H1 (cell line): Measurements from ENCODE around the gene NRM. TPM values are rescaled to one million over a fixed set of nuclear protein-coding genes. Genes with fewer than 3 reads are reported as not detected.

ENCODE experiments used
- CTCF ChIA-PET: fragments of 300-600 bp; sonication (Branson Sonifier 250); formaldehyde crosslinking; loops from one replicate; lab custom pipeline; 2021; ENCODE audit not compliant: partially characterized antibody; lab: Charles Lee
- POLR2A ChIA-PET: fragments of 300-600 bp; sonication (Branson Sonifier 250); formaldehyde crosslinking; loops from one replicate; lab custom pipeline; 2021; ENCODE audit warnings: inconsistent platforms; ENCODE audit not compliant: partially characterized antibody; lab: Charles Lee
- DNase-seq, 2 experiments: peaks; one replicate each; pipeline versions ENCODE4 v3.0.0 to v3.0.0-alpha.2; 2010 to 2022; ENCODE audit warnings: low spot score in 2 of 2, low read depth in 1 of 2, mixed read lengths in 1 of 2
- FAIRE-seq: peaks from 2 replicates; lab custom pipeline; 2011; peaks lifted over from hg19 to GRCh38; lab: Jason Lieb, UNC
- H2AFZ ChIP-seq: 2 replicates; pipeline ENCODE4 v1.8.1; 2012; ENCODE audit warnings: low read length, inconsistent platforms
- H2AK5ac ChIP-seq: 2 replicates; pipeline ENCODE4 v1.6.1; 2013; ENCODE audit warnings: low read depth, low read length
- H2BK120ac ChIP-seq: replicated peaks from 2 replicates; pipeline ENCODE3; 2013; ENCODE audit warnings: low read depth, low read length, inconsistent platforms
- H2BK12ac ChIP-seq: 2 replicates; pipeline ENCODE4 v1.6.1; 2013; ENCODE audit warnings: low read depth, low read length
- H2BK15ac ChIP-seq: 2 replicates; pipeline ENCODE4 v1.6.1; 2013; ENCODE audit warnings: low read length
- H2BK20ac ChIP-seq: 2 replicates; pipeline ENCODE4 v1.6.1; 2013; ENCODE audit warnings: low read length
- H2BK5ac ChIP-seq: 2 replicates; pipeline ENCODE4 v1.6.1; 2013; ENCODE audit warnings: low read depth, low read length
- H3K14ac ChIP-seq: 2 replicates; pipeline ENCODE4 v1.6.1; 2013; ENCODE audit warnings: inconsistent platforms; ENCODE audit not compliant: insufficient read length
- H3K18ac ChIP-seq: 2 replicates; pipeline ENCODE4 v1.6.1; 2013; ENCODE audit warnings: low read length; ENCODE audit errors: extremely low read depth
- H3K23ac ChIP-seq: 2 replicates; pipeline ENCODE4 v1.6.1; 2013; ENCODE audit warnings: inconsistent platforms; ENCODE audit not compliant: insufficient read length
- H3K23me2 ChIP-seq: 2 replicates; pipeline ENCODE4 v1.6.1; 2013; ENCODE audit warnings: low read depth, low read length
- H3K27ac ChIP-seq: 2 replicates; pipeline ENCODE4 v1.6.1; 2011; ENCODE audit warnings: low read depth, low read length, inconsistent platforms
- H3K27me3 ChIP-seq, 4 experiments: replicated peaks in 1 of 4; 1 replicate in 1 of 4; 2 replicates in 3 of 4; pipeline versions ENCODE4 v1.6.1 to v1.8.1; 2011 to 2013; ENCODE audit warnings: low read length in 3 of 4, mild to moderate bottlenecking in 3 of 4, inconsistent platforms in 2 of 4, mixed read lengths in 2 of 4, moderate library complexity in 1 of 4; ENCODE audit not compliant: control insufficient read depth in 3 of 4, insufficient read depth in 3 of 4; ENCODE audit errors: extremely low read depth in 1 of 4
- H3K36me3 ChIP-seq, 4 experiments: 2 replicates each; pipeline versions ENCODE4 v1.6.1 to v1.8.1; 2011 to 2013; ENCODE audit warnings: mild to moderate bottlenecking in 4 of 4, low read length in 3 of 4, moderate library complexity in 2 of 4, control low read depth in 1 of 4, inconsistent platforms in 1 of 4; ENCODE audit not compliant: insufficient read depth in 4 of 4, control insufficient read depth in 2 of 4
- H3K4ac ChIP-seq: replicated peaks from 2 replicates; pipeline ENCODE3; 2013; ENCODE audit warnings: low read length, low read depth, mixed read lengths, inconsistent platforms; ENCODE audit not compliant: insufficient read length
- H3K4me1 ChIP-seq, 4 experiments: replicated peaks in 1 of 4; 1 replicate in 1 of 4; 2 replicates in 3 of 4; pipeline versions ENCODE4 v1.6.1 to v1.8.1; 2011 to 2013; ENCODE audit warnings: low read length in 3 of 4, inconsistent platforms in 2 of 4, mixed read lengths in 1 of 4; ENCODE audit not compliant: insufficient read depth in 4 of 4, control insufficient read depth in 3 of 4
- H3K4me2 ChIP-seq, 2 experiments: 2 replicates each; pipeline versions ENCODE4 v1.6.1 to v1.8.1; 2011 to 2013; ENCODE audit warnings: low read depth in 2 of 2, low read length in 2 of 2, control low read depth in 1 of 2, inconsistent platforms in 1 of 2, mild to moderate bottlenecking in 1 of 2; ENCODE audit not compliant: insufficient read depth in 1 of 2
- H3K4me3 ChIP-seq, 4 experiments: fragments of 200-600, 300-600 bp in 1 of 4; sonication (generic), shearing (Covaris generic), sonication (Bioruptor Twin) in 1 of 4; 2 replicates each; pipeline versions ENCODE4 v1.5.1 to v1.8.1; 2011 to 2016; ENCODE audit warnings: low read length in 4 of 4, low read depth in 3 of 4, control low read depth in 2 of 4, inconsistent platforms in 2 of 4, mild to moderate bottlenecking in 2 of 4, mixed read lengths in 1 of 4, moderate library complexity in 1 of 4; ENCODE audit not compliant: insufficient read depth in 2 of 4; ENCODE audit errors: extremely low read depth in 1 of 4
- H3K56ac ChIP-seq: replicated peaks from 2 replicates; pipeline ENCODE3; 2013; ENCODE audit warnings: low read depth, mild to moderate bottlenecking, mixed read lengths, low read length, inconsistent platforms; ENCODE audit not compliant: insufficient read length
- H3K79me1 ChIP-seq: 2 replicates; pipeline ENCODE4 v1.6.1; 2013; ENCODE audit warnings: low read depth, low read length, control low read depth
- H3K79me2 ChIP-seq, 2 experiments: 2 replicates each; pipeline versions ENCODE4 v1.6.1 to v1.8.1; 2012 to 2013; ENCODE audit warnings: low read length in 2 of 2, mild to moderate bottlenecking in 2 of 2, inconsistent platforms in 1 of 2; ENCODE audit not compliant: insufficient read depth in 2 of 2, control insufficient read depth in 1 of 2
- H3K9ac ChIP-seq, 4 experiments: replicated peaks in 1 of 4; 1 replicate in 1 of 4; 2 replicates in 3 of 4; pipeline versions ENCODE4 v1.6.1 to v1.8.1; 2011 to 2013; ENCODE audit warnings: low read depth in 3 of 4, low read length in 3 of 4, control low read depth in 2 of 4, mild to moderate bottlenecking in 2 of 4, moderate library complexity in 2 of 4, inconsistent platforms in 1 of 4; ENCODE audit errors: extremely low read depth in 1 of 4
- H3K9me3 ChIP-seq, 2 experiments: 2 replicates each; pipeline versions ENCODE4 v1.6.1 to v1.8.1; 2012 to 2013; ENCODE audit warnings: mild to moderate bottlenecking in 2 of 2, moderate library complexity in 2 of 2, control low read depth in 1 of 2, inconsistent platforms in 1 of 2, low read depth in 1 of 2, low read length in 1 of 2, mixed read lengths in 1 of 2; ENCODE audit not compliant: insufficient read depth in 2 of 2
- H4K20me1 ChIP-seq, 2 experiments: replicated peaks in 1 of 2; 2 replicates each; pipeline versions ENCODE3 to v1.8.1; 2011 to 2013; ENCODE audit warnings: inconsistent platforms in 2 of 2, low read length in 2 of 2, mild to moderate bottlenecking in 1 of 2; ENCODE audit not compliant: insufficient read depth in 2 of 2, control insufficient read depth in 1 of 2
- H4K5ac ChIP-seq: 2 replicates; pipeline ENCODE4 v1.6.1; 2013; ENCODE audit warnings: low read length, low read depth, mixed read lengths, inconsistent platforms; ENCODE audit not compliant: insufficient read length
- H4K8ac ChIP-seq: 2 replicates; pipeline ENCODE4 v1.8.0; 2013; ENCODE audit warnings: mild to moderate bottlenecking, moderate library complexity, low read length, inconsistent platforms; ENCODE audit not compliant: insufficient read depth; ENCODE audit errors: extremely low read depth
- H4K91ac ChIP-seq: replicated peaks from 2 replicates; pipeline ENCODE3; 2013; ENCODE audit warnings: low read length, mixed read lengths, inconsistent platforms; ENCODE audit not compliant: insufficient read length
- CHD1 ChIP-seq: IDR thresholded peaks from 2 replicates; pipeline ENCODE4 v1.6.1; 2012; ENCODE audit warnings: low read depth, low read length, improper control_type of control experiment
- GABPA ChIP-seq: IDR thresholded peaks from 2 replicates; pipeline ENCODE4 v1.6.1; 2011; ENCODE audit warnings: mild to moderate bottlenecking, low read length, moderate library complexity, borderline replicate concordance; ENCODE audit not compliant: insufficient read depth
- GTF2F1 ChIP-seq: IDR thresholded peaks from 2 replicates; pipeline ENCODE4 v1.6.1; 2012; ENCODE audit warnings: low read depth, low read length, improper control_type of control experiment, borderline replicate concordance
- NRF1 ChIP-seq: IDR thresholded peaks from 2 replicates; pipeline ENCODE4 v1.6.1; 2011; ENCODE audit warnings: mild to moderate bottlenecking, low read depth, low read length, improper control_type of control experiment
- RAD21 ChIP-seq, 2 experiments: IDR thresholded peaks in 1 of 2; conservative IDR thresholded peaks in 1 of 2; 2 replicates each; pipeline ENCODE4 v1.6.1; 2011; ENCODE audit warnings: low read depth in 2 of 2, low read length in 2 of 2, improper control_type of control experiment in 1 of 2, inconsistent platforms in 1 of 2, mild to moderate bottlenecking in 1 of 2, moderate library complexity in 1 of 2
- RBBP5 ChIP-seq: IDR thresholded peaks from 2 replicates; pipeline ENCODE4 v1.7.1; 2012; ENCODE audit warnings: low read depth, mild to moderate bottlenecking, inconsistent platforms, low read length, moderate library complexity, borderline replicate concordance
- SIRT6 ChIP-seq: IDR thresholded peaks from one replicate; pipeline ENCODE4 v1.7.1; 2012; ENCODE audit warnings: low read length, inconsistent platforms
- TAF1 ChIP-seq: IDR thresholded peaks from 2 replicates; pipeline ENCODE4 v1.6.1; 2011; ENCODE audit warnings: mild to moderate bottlenecking, low read depth, low read length
- TAF7 ChIP-seq: optimal IDR thresholded peaks from 2 replicates; pipeline ENCODE3; 2011; ENCODE audit warnings: low read depth, mild to moderate bottlenecking, inconsistent platforms, low read length, moderate library complexity, borderline replicate concordance
- TEAD4 ChIP-seq: IDR thresholded peaks from 2 replicates; pipeline ENCODE4 v1.6.1; 2012; ENCODE audit warnings: low read depth, low read length, inconsistent platforms, mixed read lengths
- WGBS, 2 experiments: shearing (Covaris generic) in 1 of 2; methylation state at CpG; one replicate each; pipeline versions ENCODE4 v1.1.6 to v1.1.7; 2013 to 2015; ENCODE audit warnings: low lambda C conversion rate in 2 of 2, mixed read lengths in 2 of 2, inconsistent platforms in 1 of 2, low coverage in 1 of 2, missing lambda C conversion rate in 1 of 2; ENCODE audit not compliant: insufficient replicate concordance in 2 of 2, insufficient coverage in 1 of 2, insufficient read length in 1 of 2; ENCODE audit errors: extremely low coverage in 1 of 2, missing lambda C conversion rate in 1 of 2; 5-methylcytosine and 5-hydroxymethylcytosine counted together
- polyA plus RNA-seq, 7 experiments: library from polyadenylated mRNA; depleted of rRNA in 3 of 7; stranded (reverse) in 5 of 7; unstranded in 2 of 7; fragments of >200 nt in 5 of 7; fragments of 200-250 nt in 2 of 7; gene quantifications; 1 replicate in 5 of 7; 2 replicates in 1 of 7; 4 replicates in 1 of 7; pipeline versions ENCODE4 v1.2.1 to v1.2.3, GENCODE V29; 2011 to 2013; ENCODE audit warnings: missing spikeins in 2 of 7, mixed read lengths in 2 of 7
- total RNA-seq: library from RNA; stranded (reverse); fragmentation: NEBNext Ultra II Directional; extraction: Animal tissue kit (Norgen Biotek cat#: 25700); gene quantifications from 2 replicates; pipeline ENCODE4 v1.2.1, GENCODE V29; 2021

The NRM gene
- total and polyA plus RNA-seq, 2 of the 8 experiments (the other 6 are each of a cell fraction or from before 2014, with no cell fraction given): 27.3 to 50.4 TPM

- peak within 1 kb of the TSS; percentile 55 for H2BK120ac ChIP-seq
- H2AFZ ChIP-seq: no peak within 1 kb of the TSS; the same call in 1 of the 2 replicates
- no peak within 1 kb of the TSS; the same call in 1 of the 2 replicates for H2BK15ac ChIP-seq
- H3K27ac ChIP-seq: peak within 1 kb of the TSS; percentile 94
- no peaks in the 10 kb centered on the region for H3K9me3 ChIP-seq
- peak within 1 kb of the TSS; percentile 53 to 94 (median 84) for H3K9ac ChIP-seq
- peaks cover 20 to 34% (median 26%) of the 10 kb centered on the region in 4 experiments for H3K36me3 ChIP-seq
- DNase-seq (peak; percentile 92 to 99), FAIRE-seq (peak; percentile 68)
- 0 out of 2 replicates have a peak within 1 kb of the TSS, but pooled peaks have one; percentile 57 for H2AK5ac ChIP-seq
- peaks cover 3% of the 10 kb centered on the region; the same call in 1 of the 2 replicates for H3K79me1 ChIP-seq
- H3K4ac ChIP-seq: peak within 1 kb of the TSS; percentile 24
- ChIA-PET CTCF (interaction anchor here (0.8 to 8.2 kb wide), 10 partner anchors 12 to 325 kb away, joined by 3 to 61 read pairs (median 4); partner anchors contain the start of genes DHX16 and NRM), POLR2A (interaction anchor here (0.7 to 35.9 kb wide), 20 partner anchors 9 to 168 kb away, joined by 3 to 732 read pairs (median 4); partner anchors contain the start of genes ATAT1, C6orf136, DDR1 and DHX16)
- no peak within 1 kb of the TSS for H3K23ac ChIP-seq
- peak within 1 kb of the TSS; percentile 92 for H3K56ac ChIP-seq
- H4K5ac ChIP-seq: peak within 1 kb of the TSS; percentile 92
- H3K4me2 ChIP-seq: peak within 1 kb of the TSS; percentile 79
- peak within 1 kb of the TSS; percentile 97 for H2BK5ac ChIP-seq
- peaks cover 0 to 2% (median 0%) of the 10 kb centered on the region in 4 experiments; a peak in 6 of 7 replicates for H3K4me1 ChIP-seq
- peak within 1 kb of the TSS; percentile 52 for H3K18ac ChIP-seq
- 1% methylated on average over 48 of the region's 48 CpGs; no CpG with 5 or more reads in 1 of the 2 experiments for WGBS, 2 experiments
- H3K14ac ChIP-seq: no peak within 1 kb of the TSS
- H3K4me3 ChIP-seq: peak within 1 kb of the TSS; percentile 63 to 100 (median 82)
- peak within 1 kb of the TSS; percentile 94; the same call in 1 of the 2 replicates for H4K8ac ChIP-seq
- peaks cover 6 to 35% of the 10 kb centered on the region in 2 experiments for H3K79me2 ChIP-seq
- H2BK20ac ChIP-seq: no peak within 1 kb of the TSS
- H2BK12ac ChIP-seq: peak within 1 kb of the TSS; percentile 75
- H3K27me3 ChIP-seq: no peaks in the 10 kb centered on the region
- peak within 1 kb of the TSS; percentile 79 for H4K91ac ChIP-seq
- peaks cover 2 to 7% of the 10 kb centered on the region in 2 experiments for H4K20me1 ChIP-seq
- H3K23me2 ChIP-seq: peaks cover 13% of the 10 kb centered on the region
- TF ChIP-seq TEAD4: peak; percentile 52; the same call in 1 of the 2 replicates
- TF ChIP-seq CHD1: peak; percentile 5; the same call in 1 of the 2 replicates
- peak in 1 of 2 experiments; percentile 15; a peak in 1 of 4 replicates for TF ChIP-seq RAD21 (IDR thresholded peaks at IDR 0.05 in 1 of 2, conservative IDR thresholded peaks at IDR 0.05 in 1 of 2; ENCODE audit: low read depth in 2 of 2, low read length in 2 of 2)
- peak; percentile 98 for TF ChIP-seq TAF1
- no peak for TF ChIP-seq SIRT6
- peak; percentile 69; the same call in 1 of the 2 replicates for TF ChIP-seq GTF2F1
- no peak for TF ChIP-seq NRF1
- TF ChIP-seq TAF7: peak; percentile 92
- TF ChIP-seq RBBP5: no peak
- no peak for TF ChIP-seq GABPA
Measured at GRCh38 chr6:30717129-30717844, 26.5 kb upstream of the NRM start, which contains the start of gene MDC1. Gene MDC1, minus strand, starts transcription at chr6:30717281. Its CDS starts 2,106 bp downstream, at chr6:30715175.
